HCT116 (cell line): ENCODE measurements around the gene PDYN. TPM values are rescaled to one million over a fixed set of nuclear protein-coding genes. Genes with fewer than 3 reads are reported as not detected.

Experiments used
- ATAC-seq: fragments of 200-7000 bp; cut with Tn5 transposase; 2 replicates; pipeline ENCODE4 v1.9.1; 2020; ENCODE audit warnings: mild to moderate bottlenecking, moderate library complexity
- Bru-seq: library from RNA; stranded (reverse); fragments of 400-500 nt; gene quantifications from one replicate; lab custom pipeline; 2021; lab: Mats Ljungman, UMichigan
- BruChase-seq, 2 experiments: library from RNA; stranded (reverse); fragments of 400-500 nt; gene quantifications; one replicate each; lab custom pipeline; 2021; lab: Mats Ljungman, UMichigan
- BruUV-seq: library from RNA; stranded (reverse); fragments of 400-500 nt; replicated peaks from 2 replicates; lab custom pipeline; 2021; lab: Mats Ljungman, UMichigan
- CTCF ChIA-PET: fragments of 300-600 bp; sonication (Branson Sonifier 250); formaldehyde crosslinking; loops from one replicate; lab custom pipeline; 2021; ENCODE audit warnings: antibody characterized with exemption; lab: Charles Lee
- POLR2A ChIA-PET: fragments of 300-600, 350-600 bp; sonication (Branson Sonifier 250); formaldehyde crosslinking; loops from one replicate; lab custom pipeline; 2021; ENCODE audit warnings: antibody characterized with exemption; lab: Charles Lee
- RAD21 ChIA-PET, 2 experiments: fragments of 300-600 bp; sonication (Branson Sonifier 250); formaldehyde crosslinking; loops; one replicate each; lab custom pipeline; 2023; ENCODE audit warnings: low total read pairs in 2 of 2; ENCODE audit not compliant: uncharacterized antibody in 2 of 2, unreplicated experiment in 2 of 2, low non-redundant PET in 1 of 2; lab: Charles Lee
- DNase-seq: peaks from one replicate; pipeline ENCODE4 v3.0.0-alpha.2; 2010; ENCODE audit warnings: low read depth, low spot score
- H2AFZ ChIP-seq: fragments of 200-600 bp; shearing (Covaris generic), sonication (generic); 2 replicates; pipeline ENCODE4 v1.6.1; 2017; ENCODE audit warnings: low read depth, mixed run types, mixed read lengths, antibody characterized with exemption, low read length; ENCODE audit not compliant: poor library complexity, severe bottlenecking
- H3K27ac ChIP-seq: 2 replicates; pipeline ENCODE4 v1.5.1; 2012; ENCODE audit warnings: low read depth, low read length
- H3K27me3 ChIP-seq: fragments of 200-600 bp; sonication (generic); 2 replicates; pipeline ENCODE4 v1.6.1; 2016; ENCODE audit warnings: mixed run types, low read length, mixed read lengths; ENCODE audit not compliant: insufficient read depth
- H3K36me3 ChIP-seq, 2 experiments: fragments of 200-500 bp in 1 of 2; fragments of 200-600 bp in 1 of 2; sonication (Bioruptor generic) in 1 of 2; sonication (generic) in 1 of 2; 2 replicates each; pipeline versions ENCODE4 v1.5.1 to v1.6.1; 2014 to 2016; ENCODE audit warnings: low read length in 2 of 2, inconsistent platforms in 1 of 2, mixed read lengths in 1 of 2, mixed run types in 1 of 2; ENCODE audit not compliant: insufficient read depth in 2 of 2, control insufficient read depth in 1 of 2
- H3K4me1 ChIP-seq, 2 experiments: fragments of 200-600 bp in 1 of 2; sonication (generic) in 1 of 2; 2 replicates each; pipeline versions ENCODE4 v1.5.1 to v1.6.1; 2012 to 2017; ENCODE audit warnings: low read length in 2 of 2, inconsistent platforms in 1 of 2, mild to moderate bottlenecking in 1 of 2, mixed read lengths in 1 of 2, mixed run types in 1 of 2, moderate library complexity in 1 of 2; ENCODE audit not compliant: insufficient read depth in 2 of 2, control insufficient read depth in 1 of 2
- H3K4me2 ChIP-seq: fragments of 200-600 bp; sonication (generic); 2 replicates; pipeline ENCODE4 v1.6.1; 2017; ENCODE audit warnings: mixed run types, low read length, mixed read lengths
- H3K4me3 ChIP-seq, 2 experiments: fragments of 200-600 bp in 1 of 2; sonication (generic) in 1 of 2; replicated peaks in 1 of 2; 2 replicates each; pipeline ENCODE4 v1.5.1; 2011 to 2016; ENCODE audit warnings: low read length in 2 of 2, control low read depth in 1 of 2, low read depth in 1 of 2, mild to moderate bottlenecking in 1 of 2, mixed read lengths in 1 of 2, mixed run types in 1 of 2
- H3K79me2 ChIP-seq: fragments of 200-600 bp; sonication (generic); 2 replicates; pipeline ENCODE4 v1.6.1; 2017; ENCODE audit warnings: mild to moderate bottlenecking, mixed run types, low read length, moderate library complexity, mixed read lengths; ENCODE audit not compliant: insufficient read depth
- H3K9ac ChIP-seq: fragments of 200-600 bp; sonication (generic); 2 replicates; pipeline ENCODE4 v1.6.1; 2016; ENCODE audit warnings: low read length, mixed read lengths
- H3K9me2 ChIP-seq: fragments of 200-600 bp; sonication (generic), shearing (Covaris generic); 2 replicates; pipeline ENCODE4 v1.6.1; 2017; ENCODE audit warnings: mixed run types, mild to moderate bottlenecking, moderate library complexity; ENCODE audit not compliant: insufficient read depth
- H3K9me3 ChIP-seq, 2 experiments: fragments of 200-500 bp in 1 of 2; fragments of 200-600 bp in 1 of 2; sonication (Bioruptor generic) in 1 of 2; sonication (generic) in 1 of 2; 2 replicates each; pipeline ENCODE4 v1.6.1; 2014 to 2017; ENCODE audit warnings: low read length in 2 of 2, mixed read lengths in 2 of 2, inconsistent platforms in 1 of 2, low read depth in 1 of 2, mild to moderate bottlenecking in 1 of 2, mixed run types in 1 of 2, moderate library complexity in 1 of 2; ENCODE audit not compliant: control insufficient read depth in 1 of 2, insufficient read depth in 1 of 2
- H4K20me1 ChIP-seq: fragments of 200-600 bp; sonication (generic), shearing (Covaris generic); 2 replicates; pipeline ENCODE4 v1.6.1; 2017; ENCODE audit warnings: mixed run types, mild to moderate bottlenecking, moderate library complexity; ENCODE audit not compliant: insufficient read depth
- CEBPB ChIP-seq: IDR thresholded peaks from 2 replicates; pipeline ENCODE4 v1.6.1; 2012; ENCODE audit warnings: low read depth
- EZH2 ChIP-seq: fragments of 200-600 bp; sonication (generic); IDR thresholded peaks from 2 replicates; pipeline ENCODE4 v1.6.1; 2017; ENCODE audit warnings: antibody characterized with exemption, mixed run types
- EZH2phosphoT487 ChIP-seq: fragments of 200-600 bp; IDR thresholded peaks from 2 replicates; pipeline ENCODE4 v1.6.1; 2018; ENCODE audit warnings: antibody characterized with exemption, borderline replicate concordance
- POLR2A ChIP-seq: IDR thresholded peaks from 2 replicates; pipeline ENCODE4 v1.7.0; 2011; ENCODE audit warnings: borderline replicate concordance; ENCODE audit not compliant: insufficient read depth, insufficient read length; ENCODE audit errors: extremely low read depth
- POLR2AphosphoS5 ChIP-seq: IDR thresholded peaks from 2 replicates; pipeline ENCODE4 v1.6.1; 2011; ENCODE audit warnings: mild to moderate bottlenecking, low read depth, low read length, moderate library complexity
- RAD21 ChIP-seq: IDR thresholded peaks from 2 replicates; pipeline ENCODE4 v1.6.1; 2012; ENCODE audit warnings: low read depth, mild to moderate bottlenecking
- SP1 ChIP-seq: IDR thresholded peaks from 2 replicates; pipeline ENCODE4 v1.6.1; 2012; ENCODE audit warnings: low read depth
- ZBTB33 ChIP-seq: IDR thresholded peaks from 2 replicates; pipeline ENCODE4 v1.6.1; 2011; ENCODE audit warnings: mild to moderate bottlenecking, low read length, moderate library complexity; ENCODE audit not compliant: insufficient replicate concordance; ENCODE audit errors: extremely low read depth
- ZFX ChIP-seq: fragments of 450-650 bp; IDR thresholded peaks from 2 replicates; pipeline ENCODE4 v1.6.1; 2017
- intact Hi-C: fragments of 100-400 bp; cut with micrococcal nuclease; formaldehyde crosslinking; loops from 2 replicates; pipeline ENCODE4 v1.10.0; 2022
- long read RNA-seq: library from polyadenylated mRNA; unstranded; transcript quantifications from one replicate; pipeline ENCODE4 v2.0.0, GENCODE V29; 2021; ENCODE audit not compliant: unreplicated experiment
- polyA plus RNA-seq: library from polyadenylated mRNA; unstranded; fragments of >200 nt; gene quantifications from 2 replicates; pipeline ENCODE4 v1.2.1, GENCODE V29; 2012; ENCODE audit warnings: missing spikeins
- total RNA-seq: library from RNA; stranded (reverse); gene quantifications from one replicate; pipeline ENCODE4 v1.2.1, GENCODE V29; 2021; ENCODE audit not compliant: unreplicated experiment
- TF ChIP-seq, protein P1 (sequence below): IDR thresholded peaks from 2 replicates; pipeline ENCODE4 v1.6.1; 2012

Gene PDYN
- total RNA-seq (not detected), Bru-seq, nascent RNA (not detected), BruChase-seq, experiment 1, labeled RNA remaining after a 6-hour chase (not detected), BruChase-seq, experiment 2, labeled RNA remaining after a 2-hour chase (not detected)
- polyA plus RNA-seq: not detected in 2 replicates
- long read RNA-seq: 0 reads

DNA sequence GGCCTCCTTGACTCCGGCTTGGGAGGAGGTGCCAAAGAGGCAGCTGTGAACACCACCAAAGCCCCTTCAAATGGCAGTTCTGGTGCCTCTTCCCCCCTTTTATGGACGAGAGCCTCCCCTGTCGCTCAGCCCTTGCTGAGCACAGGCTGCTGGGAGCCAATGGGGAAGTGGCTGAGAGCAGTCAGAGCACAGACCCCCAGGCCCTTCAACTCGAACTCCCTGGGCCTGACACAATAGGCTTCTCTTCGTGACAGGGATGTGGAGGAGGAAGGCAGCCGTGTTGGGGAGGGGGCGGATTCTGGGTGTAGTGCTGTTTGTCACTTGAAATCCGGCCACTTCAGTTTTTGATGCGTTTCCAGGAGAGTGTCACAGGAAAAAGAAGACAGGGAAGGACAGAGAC is at the start of gene PDYN:
Gene PDYN, minus strand, starts transcription at position 73 of the 400 bp plus-strand sequence. CDS start 10,974 bp downstream, outside the sequence.
- no peak within 1 kb of the TSS for H3K4me2 ChIP-seq
- no peak within 1 kb of the TSS for H2AFZ ChIP-seq
- H3K9me2 ChIP-seq: no peaks in the 10 kb centered on the region
- H3K4me3 ChIP-seq: no peak within 1 kb of the TSS
- H3K9ac ChIP-seq: no peak within 1 kb of the TSS
- H4K20me1 ChIP-seq: no peaks in the 10 kb centered on the region
- no peak for ATAC-seq
- POLR2A ChIA-PET: no interaction called here
- CTCF ChIA-PET: no interaction called here
- intact Hi-C loops: no loop called here
- H3K79me2 ChIP-seq: no peaks in the 10 kb centered on the region
- TF ChIP-seq EZH2phosphoT487 (no peak), ZBTB33 (no peak), POLR2AphosphoS5 (no peak), POLR2A (no peak), CEBPB (no peak), ZFX (no peak), SP1 (no peak), EZH2 (no peak), RAD21 (no peak)
- TF ChIP-seq, protein P1, sequence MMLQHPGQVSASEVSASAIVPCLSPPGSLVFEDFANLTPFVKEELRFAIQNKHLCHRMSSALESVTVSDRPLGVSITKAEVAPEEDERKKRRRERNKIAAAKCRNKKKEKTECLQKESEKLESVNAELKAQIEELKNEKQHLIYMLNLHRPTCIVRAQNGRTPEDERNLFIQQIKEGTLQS: no peak
- TF ChIP-seq, all 23 proteins: peak for 0
- Histone ChIP-seq H3K36me3 (no peaks in the 10 kb centered on the region), H3K27me3 (peaks cover 96% of the 10 kb centered on the region), H3K4me1 (no peaks in the 10 kb centered on the region), H3K27ac (no peak within 1 kb of the TSS), H3K9me3 (no peaks in the 10 kb centered on the region)
- BruUV-seq: no TSS peak
- RAD21 ChIA-PET: no interaction called here
- no peak for DNase-seq
